Fibroblast of skin of abdomen (primary cell): ENCODE measurements around the gene NUDT11. TPM values are rescaled to one million over a fixed set of nuclear protein-coding genes. Genes with fewer than 3 reads are reported as not detected.
"Not testable (repeated sequence)": the region's sequence is repeated elsewhere in the genome, so short reads cannot be mapped to it uniquely, and the experiment has no call there.

Experiments used
- DNase-seq: peaks from one replicate; pipeline ENCODE4 v3.0.0-alpha.2; 2013
- polyA plus RNA-seq, 2 experiments: library from polyadenylated mRNA; unstranded; fragments of 120-200 nt; gene quantifications; one replicate each; pipeline ENCODE4 v1.2.1, GENCODE V29; 2013; ENCODE audit not compliant: insufficient read length in 2 of 2

The NUDT11 gene
- polyA plus RNA-seq (2013, experiment 1 of 2; ENCODE audit: insufficient read length), result 18.9 TPM
- polyA plus RNA-seq (2013, experiment 2 of 2; ENCODE audit: insufficient read length), result 18.9 TPM

GRCh38 chrX:51496501-51497291 is at the start of gene NUDT11:
TSS of gene NUDT11 (minus strand) at chrX:51496592. CDS start at chrX:51496444, 148 bp downstream.
- DNase-seq, result peak; percentile 75

GRCh38 chrX:51520393-51520792 is 24.0 kb upstream of the NUDT11 start:
- DNase-seq, result no peak

GRCh38 chrX:51519131-51519530 is 22.7 kb upstream of the NUDT11 start:
- DNase-seq, result not testable (repeated sequence)

- no peak for DNase-seq
These were observed 11.2 kb upstream of the NUDT11 start for GRCh38 chrX:51507551-51507950.

GRCh38 chrX:51495701-51496488 is 497 bp downstream of the NUDT11 start:
- DNase-seq, result peak; percentile 13

- peak; percentile 4 for DNase-seq
These were observed 2.0 kb downstream of the NUDT11 start for GRCh38 chrX:51494409-51494808.

- DNase-seq, result peak; percentile 17
These were observed 8.5 kb downstream of the NUDT11 start for GRCh38 chrX:51487960-51488267.

GRCh38 chrX:51484616-51485015 is 11.8 kb downstream of the NUDT11 start:
- no peak for DNase-seq

GRCh38 chrX:51482411-51482810 is 14.0 kb downstream of the NUDT11 start:
- not testable (repeated sequence) for DNase-seq

GRCh38 chrX:51476930-51477329 is 19.5 kb downstream of the NUDT11 start:
- no peak for DNase-seq

- DNase-seq, result no peak
These were observed 33.1 kb downstream of the NUDT11 start for GRCh38 chrX:51463322-51463721.

- peak; percentile 21 for DNase-seq
These were observed 35.0 kb downstream of the NUDT11 start for GRCh38 chrX:51461053-51462044.

- DNase-seq, result peak; percentile 0
These were observed 37.3 kb downstream of the NUDT11 start for GRCh38 chrX:51459125-51459524.

GRCh38 chrX:51456814-51457213 is 39.6 kb downstream of the NUDT11 start:
- peak; percentile 1 for DNase-seq

GRCh38 chrX:51456246-51456645 is 40.1 kb downstream of the NUDT11 start:
- no peak for DNase-seq

GRCh38 chrX:51440365-51440764 is 56.0 kb downstream of the NUDT11 start:
- no peak for DNase-seq
